OCI-LY1 (cell line): ENCODE data around the gene ARMH3.

Source experiments
- H2AFZ ChIP-seq: fragments of 200-600 bp; sonication (generic), shearing (Covaris generic); 2 replicates; pipeline ENCODE4 v1.6.0; 2014; ENCODE audit warnings: antibody characterized with exemption, mild to moderate bottlenecking, low read length
- H3F3A ChIP-seq: fragments of 200-600 bp; sonication (generic), shearing (Covaris generic); 2 replicates; pipeline ENCODE4 v1.6.0; 2014; ENCODE audit warnings: mild to moderate bottlenecking, antibody characterized with exemption, low read length, moderate library complexity; ENCODE audit not compliant: insufficient read depth
- H3K27ac ChIP-seq: fragments of 200-600 bp; sonication (generic); 2 replicates; pipeline ENCODE4 v1.5.1; 2014; ENCODE audit warnings: low read length, mixed run types, mild to moderate bottlenecking, low read depth; ENCODE audit not compliant: poor library complexity, severe bottlenecking
- H3K27me3 ChIP-seq: fragments of 200-600 bp; sonication (generic); 2 replicates; pipeline ENCODE4 v1.6.0; 2014; ENCODE audit warnings: antibody characterized with exemption, mild to moderate bottlenecking, low read length, moderate library complexity; ENCODE audit not compliant: insufficient read depth
- H3K36me3 ChIP-seq: fragments of 200-600 bp; sonication (generic); 2 replicates; pipeline ENCODE4 v1.6.1; 2014; ENCODE audit warnings: mild to moderate bottlenecking, antibody characterized with exemption, low read length, moderate library complexity, mixed read lengths; ENCODE audit not compliant: insufficient read depth
- H3K4me1 ChIP-seq: fragments of 200-600 bp; sonication (generic); 2 replicates; pipeline ENCODE4 v1.5.1; 2014; ENCODE audit warnings: mild to moderate bottlenecking, low read length, moderate library complexity; ENCODE audit not compliant: insufficient read depth, severe bottlenecking
- H3K4me2 ChIP-seq: fragments of 200-600 bp; sonication (generic), shearing (Covaris generic); 2 replicates; pipeline ENCODE4 v1.6.1; 2014; ENCODE audit warnings: low read length
- H3K4me3 ChIP-seq: fragments of 200-600 bp; sonication (generic); 2 replicates; pipeline ENCODE4 v1.5.1; 2014; ENCODE audit warnings: low read length, low read depth, mild to moderate bottlenecking, mixed read lengths; ENCODE audit not compliant: poor library complexity, severe bottlenecking
- H3K79me2 ChIP-seq: fragments of 200-600 bp; shearing (Covaris generic); 2 replicates; pipeline ENCODE4 v1.6.1; 2016; ENCODE audit warnings: mixed run types, low read length, mixed read lengths; ENCODE audit not compliant: insufficient read depth
- H3K9ac ChIP-seq: fragments of 200-600 bp; sonication (generic), shearing (Covaris generic); 2 replicates; pipeline ENCODE4 v1.6.1; 2014; ENCODE audit warnings: mild to moderate bottlenecking, low read length, mixed read lengths
- H3K9me2 ChIP-seq: fragments of 200-600 bp; sonication (generic), shearing (Covaris generic); 2 replicates; pipeline ENCODE4 v1.6.1; 2014; ENCODE audit warnings: low read depth, mild to moderate bottlenecking, low read length, mixed read lengths
- H3K9me3 ChIP-seq: fragments of 200-600 bp; shearing (Covaris generic); 2 replicates; pipeline ENCODE4 v1.6.1; 2014; ENCODE audit warnings: low read length, mixed read lengths
- H4K20me1 ChIP-seq: fragments of 200-600 bp; sonication (generic), shearing (Covaris generic); 2 replicates; pipeline ENCODE4 v1.6.0; 2016; ENCODE audit warnings: mild to moderate bottlenecking, low read length; ENCODE audit not compliant: insufficient read depth
- CTCF ChIP-seq: fragments of 200-600 bp; sonication (generic), shearing (Covaris generic); IDR thresholded peaks from 2 replicates; pipeline ENCODE4 v1.5.1; 2017; ENCODE audit warnings: mild to moderate bottlenecking, antibody characterized with exemption, low read length, moderate library complexity, mixed read lengths
- EZH2 ChIP-seq: fragments of 200-600 bp; sonication (generic), shearing (Covaris generic); IDR thresholded peaks from 2 replicates; pipeline ENCODE4 v1.8.0; 2017; ENCODE audit warnings: borderline replicate concordance, mixed run types, mild to moderate bottlenecking, antibody characterized with exemption, low read length, moderate library complexity, mixed read lengths

Gene ARMH3

GRCh38 chr10:101859530-101859929 lies 196.4 kb downstream of the ARMH3 start:
- Histone ChIP-seq H2AFZ (no peak overlapping the region), H3F3A (no peaks in the 10 kb centered on the region), H3K9me3 (no peaks in the 10 kb centered on the region), H3K9ac (no peak overlapping the region), H3K4me2 (no peak overlapping the region), H3K4me1 (peaks cover 14% of the 10 kb centered on the region), H3K79me2 (no peaks in the 10 kb centered on the region), H3K9me2 (no peaks in the 10 kb centered on the region), H4K20me1 (no peaks in the 10 kb centered on the region), H3K27ac (no peak overlapping the region), H3K27me3 (no peaks in the 10 kb centered on the region), H3K36me3 (no peaks in the 10 kb centered on the region), H3K4me3 (no peak overlapping the region)
- TF ChIP-seq CTCF, result no peak
- no peak for TF ChIP-seq EZH2

GRCh38 chr10:101858723-101859500 lies 197.1 kb downstream of the ARMH3 start:
- Histone ChIP-seq H3K9ac (no peak overlapping the region), H3K36me3 (no peaks in the 10 kb centered on the region), H2AFZ (no peak overlapping the region), H3F3A (no peaks in the 10 kb centered on the region), H3K4me3 (no peak overlapping the region), H3K4me2 (no peak overlapping the region), H3K4me1 (peaks cover 14% of the 10 kb centered on the region), H3K79me2 (no peaks in the 10 kb centered on the region), H3K27me3 (no peaks in the 10 kb centered on the region), H4K20me1 (no peaks in the 10 kb centered on the region), H3K9me2 (no peaks in the 10 kb centered on the region), H3K9me3 (no peaks in the 10 kb centered on the region), H3K27ac (no peak overlapping the region)
- TF ChIP-seq CTCF (no peak), EZH2 (no peak)

GRCh38 chr10:101857802-101858476 lies 198.0 kb downstream of the ARMH3 start:
- H3F3A ChIP-seq, result no peaks in the 10 kb centered on the region
- no peak overlapping the region for H3K4me3 ChIP-seq
- H3K36me3 ChIP-seq, result no peaks in the 10 kb centered on the region
- no peaks in the 10 kb centered on the region for H3K9me2 ChIP-seq
- H3K4me2 ChIP-seq, result no peak overlapping the region
- H2AFZ ChIP-seq, result no peak overlapping the region
- H3K27ac ChIP-seq, result no peak overlapping the region
- no peaks in the 10 kb centered on the region for H3K27me3 ChIP-seq
- H3K9me3 ChIP-seq, result no peaks in the 10 kb centered on the region
- H4K20me1 ChIP-seq, result no peaks in the 10 kb centered on the region
- TF ChIP-seq CTCF (no peak), EZH2 (no peak)
- no peaks in the 10 kb centered on the region for H3K79me2 ChIP-seq
- peaks cover 14% of the 10 kb centered on the region for H3K4me1 ChIP-seq
- H3K9ac ChIP-seq, result no peak overlapping the region
